Measurements from ENCODE around the gene SLC10A6. TPM values are rescaled to one million over a fixed set of nuclear protein-coding genes. Genes with fewer than 3 reads are reported as not detected.

Gene SLC10A6
- total RNA-seq, 2 experiments from 2014 or later, result not detected

GRCh38 chr4:86855572-86855971, 6.4 kb upstream of the SLC10A6 start:
- DNase-seq (ENCODE audit: low spot score), result no peak
- intact Hi-C loops (cut with micrococcal nuclease; ENCODE audit: unreplicated experiment), result no loop called here
- CTCF ChIA-PET (ENCODE audit: unreplicated experiment), result no interaction called here

GRCh38 chr4:86853209-86853608, 4.0 kb upstream of the SLC10A6 start:
- H3K4me1 ChIP-seq (ENCODE audit: insufficient read depth, low read length, poor library complexity, severe bottlenecking), result no peaks in the 10 kb centered on the region
- ChIA-PET POLR2A (no interaction called here), CTCF (ENCODE audit: unreplicated experiment) (no interaction called here)
- H2AFZ ChIP-seq (ENCODE audit: low read length), result no peak overlapping the region
- no peaks in the 10 kb centered on the region for H3K36me3 ChIP-seq (ENCODE audit: insufficient read depth, low read length)
- DNase-seq (ENCODE audit: low spot score), result no peak
- H3K4me2 ChIP-seq (ENCODE audit: low read length), result no peak overlapping the region
- BruUV-seq (replicated peaks), result no TSS peak
- intact Hi-C loops (cut with micrococcal nuclease; ENCODE audit: unreplicated experiment), result no loop called here
- H3K9me3 ChIP-seq (ENCODE audit: low read length), result no peaks in the 10 kb centered on the region
- H3K27ac ChIP-seq (ENCODE audit: low read depth, low read length, poor library complexity, severe bottlenecking), result no peak overlapping the region
- H3K79me2 ChIP-seq (ENCODE audit: insufficient read depth, low read depth, low read length), result no peaks in the 10 kb centered on the region
- no peak for TF ChIP-seq CTCF (conservative IDR thresholded peaks at IDR 0.05; ENCODE audit: low read length)
- no peak for TF ChIP-seq EZH2phosphoT487 (IDR thresholded peaks at IDR 0.05; ENCODE audit: borderline replicate concordance, low read depth, low read length)
- H4K20me1 ChIP-seq (ENCODE audit: insufficient read depth, low read length), result no peaks in the 10 kb centered on the region
- H3K4me3 ChIP-seq (ENCODE audit: low read depth, low read length, poor library complexity, severe bottlenecking), result no peak overlapping the region
- H3K9me2 ChIP-seq (ENCODE audit: insufficient read depth, low read length), result no peaks in the 10 kb centered on the region

More at GRCh38 chr4:86855572-86855971, 6.4 kb upstream of the SLC10A6 start:
- H3K4me3 ChIP-seq (ENCODE audit: low read depth, low read length, poor library complexity, severe bottlenecking), result no peak overlapping the region
- H3K36me3 ChIP-seq (ENCODE audit: insufficient read depth, low read length), result no peaks in the 10 kb centered on the region
- H2AFZ ChIP-seq (ENCODE audit: low read length), result no peak overlapping the region
- H3K79me2 ChIP-seq (ENCODE audit: insufficient read depth, low read depth, low read length), result no peaks in the 10 kb centered on the region
- POLR2A ChIA-PET, result no interaction called here
- no peaks in the 10 kb centered on the region for H3K9me3 ChIP-seq (ENCODE audit: low read length)
- no peaks in the 10 kb centered on the region for H3K4me1 ChIP-seq (ENCODE audit: insufficient read depth, low read length, poor library complexity, severe bottlenecking)
- no peaks in the 10 kb centered on the region for H4K20me1 ChIP-seq (ENCODE audit: insufficient read depth, low read length)
- BruUV-seq (replicated peaks), result no TSS peak
- H3K27ac ChIP-seq (ENCODE audit: low read depth, low read length, poor library complexity, severe bottlenecking), result no peak overlapping the region
- no peaks in the 10 kb centered on the region for H3K9me2 ChIP-seq (ENCODE audit: insufficient read depth, low read length)
- TF ChIP-seq CTCF (conservative IDR thresholded peaks at IDR 0.05; ENCODE audit: low read length), result no peak
- TF ChIP-seq EZH2phosphoT487 (IDR thresholded peaks at IDR 0.05; ENCODE audit: borderline replicate concordance, low read depth, low read length), result no peak
- no peak overlapping the region for H3K4me2 ChIP-seq (ENCODE audit: low read length)

- TF ChIP-seq EZH2phosphoT487 (IDR thresholded peaks at IDR 0.05; ENCODE audit: borderline replicate concordance, low read depth, low read length), result no peak
- TF ChIP-seq CTCF (conservative IDR thresholded peaks at IDR 0.05; ENCODE audit: low read length), result no peak
- no peaks in the 10 kb centered on the region for H4K20me1 ChIP-seq (ENCODE audit: insufficient read depth, low read length)
- no peaks in the 10 kb centered on the region for H3K4me1 ChIP-seq (ENCODE audit: insufficient read depth, low read length, poor library complexity, severe bottlenecking)
- no TSS peak for BruUV-seq (replicated peaks)
- H3K36me3 ChIP-seq (ENCODE audit: insufficient read depth, low read length), result no peaks in the 10 kb centered on the region
- intact Hi-C loops (cut with micrococcal nuclease; ENCODE audit: unreplicated experiment), result no loop called here
- H3K4me3 ChIP-seq (ENCODE audit: low read depth, low read length, poor library complexity, severe bottlenecking), result no peak overlapping the region
- H3K9me2 ChIP-seq (ENCODE audit: insufficient read depth, low read length), result no peaks in the 10 kb centered on the region
- ChIA-PET CTCF (ENCODE audit: unreplicated experiment) (no interaction called here), POLR2A (no interaction called here)
- no peak overlapping the region for H3K27ac ChIP-seq (ENCODE audit: low read depth, low read length, poor library complexity, severe bottlenecking)
- H2AFZ ChIP-seq (ENCODE audit: low read length), result no peak overlapping the region
- no peaks in the 10 kb centered on the region for H3K9me3 ChIP-seq (ENCODE audit: low read length)
- H3K4me2 ChIP-seq (ENCODE audit: low read length), result no peak overlapping the region
- no peak for DNase-seq (ENCODE audit: low spot score)
- H3K79me2 ChIP-seq (ENCODE audit: insufficient read depth, low read depth, low read length), result no peaks in the 10 kb centered on the region
Observed at GRCh38 chr4:86848136-86848535, 1.0 kb downstream of the SLC10A6 start.

Measured in OCI-LY7 (cell line).